HepG2 (cell line): ENCODE measurements around the gene CSTB. TPM values are rescaled to one million over a fixed set of nuclear protein-coding genes. Genes with fewer than 3 reads are reported as not detected.

Experiments
- IKZF1 ChIP-seq: fragments of 450-650 bp; IDR thresholded peaks from 2 replicates; pipeline ENCODE4 v1.7.1; 2016
- REXO4 ChIP-seq: sonication (generic); formaldehyde crosslinking; IDR thresholded peaks from 2 replicates; pipeline ENCODE4 v1.8.0; 2022; ENCODE audit warnings: missing genetic modification reagents, mild to moderate bottlenecking, borderline replicate concordance
- SAP130 ChIP-seq: IDR thresholded peaks from 2 replicates; pipeline ENCODE4 v1.6.1; 2016; ENCODE audit warnings: low read depth
- SRF ChIP-seq: IDR thresholded peaks from 2 replicates; pipeline ENCODE4 v1.6.1; 2011; ENCODE audit warnings: mild to moderate bottlenecking, low read depth, low read length, moderate library complexity
- YEATS4 ChIP-seq: sonication (generic); formaldehyde crosslinking; IDR thresholded peaks from 2 replicates; pipeline ENCODE4 v1.4.0; 2020; ENCODE audit warnings: missing genetic modification reagents, borderline replicate concordance
- ZNF121 ChIP-seq: sonication (generic); formaldehyde crosslinking; IDR thresholded peaks from 2 replicates; pipeline ENCODE4 v1.5.0; 2020; ENCODE audit warnings: mild to moderate bottlenecking, missing genetic modification reagents
- ZNF563 ChIP-seq: sonication (generic); formaldehyde crosslinking; IDR thresholded peaks from 2 replicates; pipeline ENCODE4 v1.8.0; 2022; ENCODE audit warnings: mild to moderate bottlenecking, moderate library complexity, missing genetic modification reagents
- ZNF777 ChIP-seq: sonication (generic); formaldehyde crosslinking; IDR thresholded peaks from 2 replicates; pipeline ENCODE4 v1.4.0; 2020; ENCODE audit warnings: missing genetic modification reagents
- polyA plus RNA-seq, 8 experiments: library from polyadenylated mRNA; depleted of rRNA in 3 of 8; stranded (reverse) in 7 of 8; unstranded in 1 of 8; fragments of >200 nt; fragmentation: Illumina TruSeq in 4 of 8; extraction: Trizol in 4 of 8; gene quantifications; 2 replicates each; pipeline versions ENCODE4 v1.2.1 to v1.2.3, GENCODE V29; 2011 to 2016; ENCODE audit warnings: low read depth in 4 of 8, missing spikeins in 1 of 8, mixed read lengths in 1 of 8; ENCODE audit not compliant: insufficient read depth in 1 of 8
- total RNA-seq, 5 experiments: library from RNA; depleted of rRNA; stranded (reverse); fragments of >200 nt; fragmentation: Illumina TruSeq; extraction: Trizol; gene quantifications; 2 replicates each; pipeline ENCODE4 v1.2.3, GENCODE V29; 2016; ENCODE audit warnings: low read depth in 1 of 5
- TF ChIP-seq, protein P1 (sequence below): IDR thresholded peaks from 2 replicates; pipeline ENCODE4 v1.6.1; 2012; ENCODE audit warnings: inconsistent platforms
- TF ChIP-seq, protein P2 (sequence below): sonication (generic); formaldehyde crosslinking; IDR thresholded peaks from 2 replicates; pipeline ENCODE4 v1.4.0; 2020; ENCODE audit warnings: mild to moderate bottlenecking, missing genetic modification reagents
- TF ChIP-seq, protein P3 (sequence below): sonication (generic); formaldehyde crosslinking; IDR thresholded peaks from 2 replicates; pipeline ENCODE4 v1.4.0; 2020; ENCODE audit warnings: missing genetic modification reagents, mild to moderate bottlenecking, borderline replicate concordance

CSTB gene
- total and polyA plus RNA-seq, 2 of the 13 experiments (the other 11 are each of a cell fraction or from before 2014, with no cell fraction given): 11.7 to 94.1 TPM

DNA sequence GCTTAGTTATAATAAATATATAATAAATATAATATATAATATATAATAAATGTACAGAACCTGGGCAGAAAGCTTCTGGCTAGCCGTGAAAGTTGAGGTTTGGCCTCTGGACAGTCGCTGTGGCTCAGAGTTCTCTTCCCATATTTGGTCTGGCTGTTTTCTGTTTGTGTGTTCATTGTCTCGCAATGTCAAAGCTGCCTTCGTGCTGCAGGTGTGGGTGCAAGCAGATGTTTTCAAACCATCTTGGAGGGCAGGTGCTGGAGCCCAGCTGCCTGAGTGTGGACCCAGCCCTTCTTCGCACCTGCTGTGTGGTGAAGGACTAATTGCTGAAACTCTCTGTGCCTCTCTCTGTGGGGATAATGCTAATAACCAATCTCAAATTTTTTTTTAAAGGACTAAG is 3.6 kb upstream of the CSTB start (continued):
- no peak for TF ChIP-seq IKZF1
- TF ChIP-seq, protein P1, sequence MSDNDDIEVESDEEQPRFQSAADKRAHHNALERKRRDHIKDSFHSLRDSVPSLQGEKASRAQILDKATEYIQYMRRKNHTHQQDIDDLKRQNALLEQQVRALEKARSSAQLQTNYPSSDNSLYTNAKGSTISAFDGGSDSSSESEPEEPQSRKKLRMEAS: peak; percentile 35; the same call in 1 of the 2 replicates
- TF ChIP-seq ZNF121 (CRISPR knock-in tag): no peak
- TF ChIP-seq REXO4: no peak
- TF ChIP-seq ZNF563 (CRISPR knock-in tag): no peak
- peak; percentile 45 for TF ChIP-seq SAP130 (CRISPR knock-in tag)
- TF ChIP-seq YEATS4 (CRISPR knock-in tag): no peak
- no peak for TF ChIP-seq ZNF777
- peak; percentile 94 for TF ChIP-seq SRF
- TF ChIP-seq, protein P2, sequence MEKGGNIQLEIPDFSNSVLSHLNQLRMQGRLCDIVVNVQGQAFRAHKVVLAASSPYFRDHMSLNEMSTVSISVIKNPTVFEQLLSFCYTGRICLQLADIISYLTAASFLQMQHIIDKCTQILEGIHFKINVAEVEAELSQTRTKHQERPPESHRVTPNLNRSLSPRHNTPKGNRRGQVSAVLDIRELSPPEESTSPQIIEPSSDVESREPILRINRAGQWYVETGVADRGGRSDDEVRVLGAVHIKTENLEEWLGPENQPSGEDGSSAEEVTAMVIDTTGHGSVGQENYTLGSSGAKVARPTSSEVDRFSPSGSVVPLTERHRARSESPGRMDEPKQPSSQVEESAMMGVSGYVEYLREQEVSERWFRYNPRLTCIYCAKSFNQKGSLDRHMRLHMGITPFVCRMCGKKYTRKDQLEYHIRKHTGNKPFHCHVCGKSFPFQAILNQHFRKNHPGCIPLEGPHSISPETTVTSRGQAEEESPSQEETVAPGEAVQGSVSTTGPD (CRISPR knock-in tag): no peak
- TF ChIP-seq, protein P3, sequence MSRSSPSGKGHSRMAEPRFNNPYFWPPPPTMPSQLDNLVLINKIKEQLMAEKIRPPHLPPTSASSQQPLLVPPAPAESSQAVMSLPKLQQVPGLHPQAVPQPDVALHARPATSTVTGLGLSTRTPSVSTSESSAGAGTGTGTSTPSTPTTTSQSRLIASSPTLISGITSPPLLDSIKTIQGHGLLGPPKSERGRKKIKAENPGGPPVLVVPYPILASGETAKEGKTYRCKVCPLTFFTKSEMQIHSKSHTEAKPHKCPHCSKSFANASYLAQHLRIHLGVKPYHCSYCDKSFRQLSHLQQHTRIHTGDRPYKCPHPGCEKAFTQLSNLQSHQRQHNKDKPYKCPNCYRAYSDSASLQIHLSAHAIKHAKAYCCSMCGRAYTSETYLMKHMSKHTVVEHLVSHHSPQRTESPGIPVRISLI (CRISPR knock-in tag): no peak
